ENCODE results near the gene KRTAP10-4.
A peak's percentile ranks its signal among the peaks of the same experiment; 100 is the strongest.
"Not testable (repeated sequence)": the region's sequence is repeated elsewhere in the genome, so short reads cannot be mapped to it uniquely, and the experiment has no call there.

The KRTAP10-4 gene

GRCh38 chr21:44589586-44590305, 16.2 kb downstream of the KRTAP10-4 start:
- H3K9ac ChIP-seq (ENCODE audit: low read length) = no peak overlapping the region
- H3K27me3 ChIP-seq (replicated peaks; ENCODE audit: control insufficient read depth, insufficient read depth, low read length) = peaks cover 23% of the 10 kb centered on the region
- peaks cover 8% of the 10 kb centered on the region for H3K9me3 ChIP-seq (ENCODE audit: control insufficient read depth, low read length)
- H3K36me3 ChIP-seq (ENCODE audit: control insufficient read depth, insufficient read depth, low read length, severe bottlenecking) = no peaks in the 10 kb centered on the region
- peaks cover 4% of the 10 kb centered on the region for H3K4me1 ChIP-seq (ENCODE audit: control insufficient read depth, insufficient read depth, low read length)
- H3K4me3 ChIP-seq (ENCODE audit: low read length) = no peak overlapping the region
- no peak for DNase-seq (ENCODE audit: low read depth)

DNA sequence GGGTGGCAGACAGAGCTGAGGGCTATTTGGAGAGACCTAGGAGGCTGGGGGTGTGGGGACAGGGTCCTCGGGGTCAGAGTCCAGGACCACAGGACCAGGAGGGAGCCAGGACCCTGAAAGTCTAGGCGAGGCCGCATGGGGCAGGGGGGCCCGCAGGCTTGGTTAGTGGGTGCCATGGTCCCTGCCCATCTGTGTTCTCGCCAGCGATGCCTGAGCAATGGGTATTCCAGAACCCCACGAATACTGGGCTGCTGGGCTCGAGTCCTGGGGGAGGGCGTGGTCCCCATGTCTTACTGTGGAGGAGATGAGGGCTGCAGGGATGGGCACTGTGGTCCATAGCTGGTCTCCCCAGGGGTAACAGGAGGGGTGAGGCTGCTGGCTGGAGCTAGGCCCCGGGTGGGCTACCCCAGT, 16.8 kb downstream of the KRTAP10-4 start:
- no peak for DNase-seq (ENCODE audit: low read depth)
- H3K4me1 ChIP-seq (ENCODE audit: control insufficient read depth, insufficient read depth, low read length) = peaks cover 4% of the 10 kb centered on the region
- no peak overlapping the region for H3K9ac ChIP-seq (ENCODE audit: low read length)
- no peak overlapping the region for H3K4me3 ChIP-seq (ENCODE audit: low read length)
- peaks cover 27% of the 10 kb centered on the region for H3K27me3 ChIP-seq (replicated peaks; ENCODE audit: control insufficient read depth, insufficient read depth, low read length)
- peaks cover 4% of the 10 kb centered on the region for H3K9me3 ChIP-seq (ENCODE audit: control insufficient read depth, low read length)
- no peaks in the 10 kb centered on the region for H3K36me3 ChIP-seq (ENCODE audit: control insufficient read depth, insufficient read depth, low read length, severe bottlenecking)

- H3K36me3 ChIP-seq (ENCODE audit: control insufficient read depth, insufficient read depth, low read length, severe bottlenecking); H3K9me3 ChIP-seq (ENCODE audit: control insufficient read depth, low read length); H3K4me1 ChIP-seq (ENCODE audit: control insufficient read depth, insufficient read depth, low read length); H3K9ac ChIP-seq (ENCODE audit: low read length); H3K4me3 ChIP-seq (ENCODE audit: low read length); DNase-seq (ENCODE audit: low read depth): not testable (repeated sequence)
- H3K27me3 ChIP-seq (replicated peaks; ENCODE audit: control insufficient read depth, insufficient read depth, low read length) = peaks cover 33% of the 10 kb centered on the region
Measured at GRCh38 chr21:44590897-44591800, 17.6 kb downstream of the KRTAP10-4 start.

DNA sequence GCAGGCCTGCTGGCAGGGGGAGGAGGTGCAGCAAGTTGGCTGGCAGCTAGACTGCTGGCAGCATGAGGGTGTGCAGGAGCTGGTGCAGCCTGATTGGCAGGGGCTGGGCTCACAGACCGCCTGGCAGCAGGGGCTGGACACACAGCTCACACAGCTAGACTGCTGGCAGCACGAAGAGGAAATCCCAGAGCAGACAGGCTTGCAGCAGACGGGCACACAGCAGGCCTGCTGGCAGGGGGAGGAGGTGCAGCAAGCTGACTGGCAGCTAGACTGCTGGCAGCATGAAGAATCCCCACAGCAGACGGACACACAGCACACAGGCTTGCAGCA, 18.2 kb downstream of the KRTAP10-4 start:
- H3K36me3 ChIP-seq (ENCODE audit: control insufficient read depth, insufficient read depth, low read length, severe bottlenecking); DNase-seq (ENCODE audit: low read depth); H3K4me3 ChIP-seq (ENCODE audit: low read length); H3K9ac ChIP-seq (ENCODE audit: low read length); H3K9me3 ChIP-seq (ENCODE audit: control insufficient read depth, low read length); H3K4me1 ChIP-seq (ENCODE audit: control insufficient read depth, insufficient read depth, low read length): not testable (repeated sequence)
- H3K27me3 ChIP-seq (replicated peaks; ENCODE audit: control insufficient read depth, insufficient read depth, low read length) = peaks cover 34% of the 10 kb centered on the region

GRCh38 chr21:44592446-44593311, 19.1 kb downstream of the KRTAP10-4 start, which contains the start of gene KRTAP10-6:
KRTAP10-6 (minus strand) TSS chr21:44592505; CDS start chr21:44592484, 21 bp downstream.
- DNase-seq (ENCODE audit: low read depth) = no peak
- Histone ChIP-seq H3K9me3 (ENCODE audit: control insufficient read depth, low read length) (no peaks in the 10 kb centered on the region), H3K4me3 (ENCODE audit: low read length) (no peak within 1 kb of the TSS), H3K27me3 (replicated peaks; ENCODE audit: control insufficient read depth, insufficient read depth, low read length) (peaks cover 34% of the 10 kb centered on the region), H3K9ac (ENCODE audit: low read length) (no peak within 1 kb of the TSS), H3K4me1 (ENCODE audit: control insufficient read depth, insufficient read depth, low read length) (peaks cover 4% of the 10 kb centered on the region), H3K36me3 (ENCODE audit: control insufficient read depth, insufficient read depth, low read length, severe bottlenecking) (no peaks in the 10 kb centered on the region)

GRCh38 chr21:44593598-44594405, 20.3 kb downstream of the KRTAP10-4 start:
- H3K4me1 ChIP-seq (ENCODE audit: control insufficient read depth, insufficient read depth, low read length) = peaks cover 4% of the 10 kb centered on the region
- peaks cover 6% of the 10 kb centered on the region for H3K9me3 ChIP-seq (ENCODE audit: control insufficient read depth, low read length)
- no peak overlapping the region for H3K9ac ChIP-seq (ENCODE audit: low read length)
- no peak overlapping the region for H3K4me3 ChIP-seq (ENCODE audit: low read length)
- peak; percentile 4 for DNase-seq (ENCODE audit: low read depth)
- no peaks in the 10 kb centered on the region for H3K36me3 ChIP-seq (ENCODE audit: control insufficient read depth, insufficient read depth, low read length, severe bottlenecking)
- H3K27me3 ChIP-seq (replicated peaks; ENCODE audit: control insufficient read depth, insufficient read depth, low read length) = peaks cover 38% of the 10 kb centered on the region

GRCh38 chr21:44594406-44594916, 20.9 kb downstream of the KRTAP10-4 start:
- DNase-seq (ENCODE audit: low read depth) = no peak
- peaks cover 38% of the 10 kb centered on the region for H3K27me3 ChIP-seq (replicated peaks; ENCODE audit: control insufficient read depth, insufficient read depth, low read length)
- H3K4me1 ChIP-seq (ENCODE audit: control insufficient read depth, insufficient read depth, low read length) = peaks cover 4% of the 10 kb centered on the region
- peaks cover 6% of the 10 kb centered on the region for H3K9me3 ChIP-seq (ENCODE audit: control insufficient read depth, low read length)
- no peak overlapping the region for H3K9ac ChIP-seq (ENCODE audit: low read length)
- no peaks in the 10 kb centered on the region for H3K36me3 ChIP-seq (ENCODE audit: control insufficient read depth, insufficient read depth, low read length, severe bottlenecking)
- no peak overlapping the region for H3K4me3 ChIP-seq (ENCODE audit: low read length)

GRCh38 chr21:44595524-44595923, 22.0 kb downstream of the KRTAP10-4 start:
- Histone ChIP-seq H3K9ac (ENCODE audit: low read length) (no peak overlapping the region), H3K36me3 (ENCODE audit: control insufficient read depth, insufficient read depth, low read length, severe bottlenecking) (no peaks in the 10 kb centered on the region), H3K4me1 (ENCODE audit: control insufficient read depth, insufficient read depth, low read length) (peaks cover 4% of the 10 kb centered on the region), H3K27me3 (replicated peaks; ENCODE audit: control insufficient read depth, insufficient read depth, low read length) (peaks cover 41% of the 10 kb centered on the region), H3K9me3 (ENCODE audit: control insufficient read depth, low read length) (peaks cover 6% of the 10 kb centered on the region), H3K4me3 (ENCODE audit: low read length) (no peak overlapping the region)
- no peak for DNase-seq (ENCODE audit: low read depth)

DNA sequence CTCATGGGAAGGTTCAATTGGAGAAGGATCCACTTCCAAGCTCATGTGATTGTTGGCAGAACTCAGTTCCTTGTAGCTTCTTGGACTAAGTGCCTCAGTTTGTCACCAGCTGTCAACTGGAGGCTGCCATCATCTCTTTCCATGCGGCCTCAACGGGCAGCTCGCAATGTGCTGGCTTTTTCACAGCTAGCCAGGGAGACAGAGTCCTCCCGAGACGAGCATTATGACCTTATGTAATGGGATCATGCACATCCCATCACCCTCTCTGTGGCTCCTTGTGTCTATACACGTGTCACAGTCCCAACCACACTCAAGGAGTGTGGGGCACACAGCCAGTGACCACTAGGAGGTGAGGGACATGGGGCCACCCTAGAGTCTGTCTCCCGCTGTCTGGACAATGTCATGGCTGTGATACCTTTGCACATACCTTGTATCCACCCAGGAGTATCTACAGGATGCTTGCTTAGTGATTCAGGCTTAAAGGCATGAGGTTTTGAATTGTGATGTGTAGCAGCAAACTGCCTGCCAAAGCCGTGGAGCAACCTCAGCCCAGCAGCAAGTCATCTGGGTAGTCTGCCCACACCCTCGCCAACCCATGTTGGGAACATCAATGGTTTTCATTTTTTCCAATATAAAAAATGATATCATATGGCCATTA, 22.7 kb downstream of the KRTAP10-4 start:
- H3K27me3 ChIP-seq (replicated peaks; ENCODE audit: control insufficient read depth, insufficient read depth, low read length) = peaks cover 41% of the 10 kb centered on the region
- peaks cover 6% of the 10 kb centered on the region for H3K9me3 ChIP-seq (ENCODE audit: control insufficient read depth, low read length)
- DNase-seq (ENCODE audit: low read depth) = no peak
- no peaks in the 10 kb centered on the region for H3K36me3 ChIP-seq (ENCODE audit: control insufficient read depth, insufficient read depth, low read length, severe bottlenecking)
- no peak overlapping the region for H3K4me3 ChIP-seq (ENCODE audit: low read length)
- H3K9ac ChIP-seq (ENCODE audit: low read length) = no peak overlapping the region
- peaks cover 4% of the 10 kb centered on the region for H3K4me1 ChIP-seq (ENCODE audit: control insufficient read depth, insufficient read depth, low read length)

DNA sequence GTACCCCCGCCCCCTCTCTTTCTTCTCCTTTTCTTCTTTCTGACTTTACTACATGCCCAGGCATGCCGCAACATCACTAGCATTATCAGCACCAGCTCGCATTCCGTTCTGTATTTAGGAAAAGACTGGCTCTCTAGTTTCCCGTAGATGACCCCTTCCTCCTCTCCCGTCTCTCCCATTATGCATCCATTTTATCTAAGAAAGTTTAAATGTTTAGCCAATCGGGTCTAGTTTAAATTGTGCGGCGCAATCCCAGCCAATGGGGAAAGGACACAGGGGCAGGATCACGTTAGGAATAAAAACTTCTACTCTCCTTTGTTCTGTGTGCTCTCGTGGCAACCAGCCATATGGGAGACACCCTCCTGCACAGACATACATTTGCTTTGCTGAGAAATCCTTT, 24.5 kb downstream of the KRTAP10-4 start:
- Histone ChIP-seq H3K9ac (ENCODE audit: low read length) (no peak overlapping the region), H3K9me3 (ENCODE audit: control insufficient read depth, low read length) (peaks cover 6% of the 10 kb centered on the region), H3K27me3 (replicated peaks; ENCODE audit: control insufficient read depth, insufficient read depth, low read length) (peaks cover 41% of the 10 kb centered on the region), H3K4me1 (ENCODE audit: control insufficient read depth, insufficient read depth, low read length) (peaks cover 4% of the 10 kb centered on the region), H3K36me3 (ENCODE audit: control insufficient read depth, insufficient read depth, low read length, severe bottlenecking) (no peaks in the 10 kb centered on the region), H3K4me3 (ENCODE audit: low read length) (no peak overlapping the region)
- DNase-seq (ENCODE audit: low read depth) = no peak

Data from adipocyte (in vitro differentiated cells).